GM19468 (cell line): ENCODE measurements around the gene PTPRT.

Experiments
- ATAC-seq: cut with Tn5 transposase; IDR thresholded peaks from one replicate; pipeline ENCODE4 v1.9.1; 2021; ENCODE audit warnings: mild to moderate bottlenecking, moderate library complexity, moderate number of reproducible peaks; ENCODE audit not compliant: unreplicated experiment; ENCODE audit errors: extremely low read depth

PTPRT gene

GRCh38 chr20:42986143-42986773 lies 203.4 kb downstream of the PTPRT start:
- ATAC-seq, result no peak

GRCh38 chr20:42985628-42986027 lies 204.1 kb downstream of the PTPRT start:
- no peak for ATAC-seq

GRCh38 chr20:42982218-42982617 lies 207.5 kb downstream of the PTPRT start:
- ATAC-seq, result no peak

- no peak for ATAC-seq
These were observed 208.5 kb downstream of the PTPRT start for GRCh38 chr20:42981253-42981652.

- no peak for ATAC-seq
These were observed 210.0 kb downstream of the PTPRT start for GRCh38 chr20:42979720-42980119.

- ATAC-seq, result no peak
These were observed 211.3 kb downstream of the PTPRT start for GRCh38 chr20:42978184-42978974.

- no peak for ATAC-seq
These were observed 213.7 kb downstream of the PTPRT start for GRCh38 chr20:42975974-42976373.

- ATAC-seq, result no peak
These were observed 215.4 kb downstream of the PTPRT start for GRCh38 chr20:42974347-42974746.

GRCh38 chr20:42972591-42972990 lies 217.1 kb downstream of the PTPRT start:
- ATAC-seq, result no peak

GRCh38 chr20:42968746-42969145 lies 221.0 kb downstream of the PTPRT start:
- no peak for ATAC-seq

- ATAC-seq, result no peak
These were observed 225.9 kb downstream of the PTPRT start for GRCh38 chr20:42963796-42964195.

GRCh38 chr20:42961771-42962170 lies 227.9 kb downstream of the PTPRT start:
- ATAC-seq, result no peak

GRCh38 chr20:42959996-42960395 lies 229.7 kb downstream of the PTPRT start:
- no peak for ATAC-seq

GRCh38 chr20:42958367-42959069 lies 231.2 kb downstream of the PTPRT start:
- ATAC-seq, result no peak

- no peak for ATAC-seq
These were observed 232.0 kb downstream of the PTPRT start for GRCh38 chr20:42957704-42958095.

- no peak for ATAC-seq
These were observed 232.5 kb downstream of the PTPRT start for GRCh38 chr20:42957018-42957703.

GRCh38 chr20:42955713-42956112 lies 234.0 kb downstream of the PTPRT start:
- ATAC-seq, result no peak

- ATAC-seq, result no peak
These were observed 234.8 kb downstream of the PTPRT start for GRCh38 chr20:42954951-42955350.

GRCh38 chr20:42949950-42950349 lies 239.8 kb downstream of the PTPRT start:
- no peak for ATAC-seq

- no peak for ATAC-seq
These were observed 244.3 kb downstream of the PTPRT start for GRCh38 chr20:42945234-42945994.
